ENCODE results near the gene MTHFD2L. TPM values are rescaled to one million over a fixed set of nuclear protein-coding genes. Genes with fewer than 3 reads are reported as not detected.

Gene MTHFD2L
- total and polyA plus RNA-seq, 9 of the 15 experiments (the other 6 are each of a cell fraction or from before 2014, with no cell fraction given): 10.0 to 39.0 (median 26.0) TPM

DNA sequence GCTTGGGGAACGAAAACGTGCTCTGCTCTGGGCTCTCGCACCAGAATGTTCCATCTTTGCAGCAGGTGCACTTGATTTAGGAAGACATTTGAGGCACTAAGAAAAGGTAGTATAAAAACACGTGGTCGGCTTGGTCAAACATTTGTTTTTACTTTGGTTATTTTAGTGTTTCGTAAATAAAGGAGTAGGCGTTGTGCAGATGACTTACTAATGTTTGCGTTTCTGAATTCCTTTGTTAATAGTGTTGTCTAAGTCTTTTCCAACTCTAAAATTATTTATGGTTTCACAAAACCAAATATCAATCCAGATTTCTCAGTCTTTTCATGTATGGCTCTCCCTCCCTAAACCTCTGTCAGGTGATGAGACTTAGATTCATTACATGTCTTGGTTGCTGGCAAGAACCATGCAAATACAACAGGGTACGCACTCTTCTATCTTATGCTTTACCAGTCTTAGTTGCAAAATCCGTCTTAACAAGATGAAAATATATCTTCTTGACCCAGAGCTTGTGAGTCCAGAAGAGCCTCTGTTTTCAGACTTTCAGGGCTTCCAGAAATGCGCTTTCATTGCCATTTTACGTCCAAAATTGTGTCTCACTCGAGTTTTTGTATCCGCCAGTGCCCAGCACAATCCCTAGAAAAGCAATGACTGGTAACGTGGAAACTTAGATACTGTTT is 686 bp downstream of the MTHFD2L start:
- Histone ChIP-seq H3K4me3 (peak overlapping the region; percentile 70), H3K9me3 (replicated peaks; ENCODE audit: control insufficient read depth, insufficient read depth, low read depth, low read length) (no peaks in the 10 kb centered on the region), H3K9me1 (ENCODE audit: control insufficient read depth, insufficient read depth, low read length) (no peaks in the 10 kb centered on the region), H4K20me1 (replicated peaks; ENCODE audit: control insufficient read depth, insufficient read depth, low read length) (0 out of 2 replicates have a peak, but pooled peaks cover 6% of the 10 kb centered on the region), H3K27ac (ENCODE audit: extremely low read depth, low read depth, low read length) (peak overlapping the region; percentile 97), H3K4me2 (ENCODE audit: insufficient read depth, low read length) (peak overlapping the region; percentile 99), H3K4me1 (replicated peaks in 1 of 2; ENCODE audit: control insufficient read depth in 2 of 2, insufficient read depth in 2 of 2, low read length in 2 of 2) (peaks cover 4 to 5% of the 10 kb centered on the region in 2 experiments; a peak in 4 of 5 replicates), H2AFZ (ENCODE audit: low read depth, low read length) (peak overlapping the region; percentile 15; the same call in 1 of the 2 replicates), H3K27me3 (ENCODE audit: control insufficient read depth in 2 of 2, insufficient read depth in 2 of 2, low read length in 2 of 2) (no peaks in the 10 kb centered on the region), H3K36me3 (ENCODE audit: control insufficient read depth, insufficient read depth, low read length) (peaks cover 36% of the 10 kb centered on the region), H3K9ac (ENCODE audit: insufficient read depth in 1 of 2, low read depth in 2 of 2, low read length in 2 of 2) (peak overlapping the region; percentile 94 to 97), H3K79me2 (ENCODE audit: control insufficient read depth, insufficient read depth, low read length) (peaks cover 67% of the 10 kb centered on the region)
- POLR2A ChIA-PET: interaction anchor here (1.4 to 1.6 kb wide), 2 partner anchors 9 to 13 kb away, joined by 3 to 4 read pairs; no protein-coding TSS in a partner anchor
- DNase-seq (ENCODE audit: extremely low read depth in 1 of 4, low spot score in 3 of 4): no peak
- CTCF ChIA-PET (ENCODE audit: low intra/inter-chr PET ratio): no interaction called here
- under 1% methylated on average over 15 of the region's 15 CpGs for WGBS (ENCODE audit: insufficient coverage, low coverage, missing lambda C conversion rate)
- intact Hi-C loops (cut with micrococcal nuclease): no loop called here
- FAIRE-seq: no peak
- TSS peak; percentile 56 for BruUV-seq (replicated peaks)
- peak; percentile 7; the same call in 2 of the 3 replicates for ATAC-seq
- in situ Hi-C loops (cut with MboI): no loop called here
- TF ChIP-seq, protein P1, sequence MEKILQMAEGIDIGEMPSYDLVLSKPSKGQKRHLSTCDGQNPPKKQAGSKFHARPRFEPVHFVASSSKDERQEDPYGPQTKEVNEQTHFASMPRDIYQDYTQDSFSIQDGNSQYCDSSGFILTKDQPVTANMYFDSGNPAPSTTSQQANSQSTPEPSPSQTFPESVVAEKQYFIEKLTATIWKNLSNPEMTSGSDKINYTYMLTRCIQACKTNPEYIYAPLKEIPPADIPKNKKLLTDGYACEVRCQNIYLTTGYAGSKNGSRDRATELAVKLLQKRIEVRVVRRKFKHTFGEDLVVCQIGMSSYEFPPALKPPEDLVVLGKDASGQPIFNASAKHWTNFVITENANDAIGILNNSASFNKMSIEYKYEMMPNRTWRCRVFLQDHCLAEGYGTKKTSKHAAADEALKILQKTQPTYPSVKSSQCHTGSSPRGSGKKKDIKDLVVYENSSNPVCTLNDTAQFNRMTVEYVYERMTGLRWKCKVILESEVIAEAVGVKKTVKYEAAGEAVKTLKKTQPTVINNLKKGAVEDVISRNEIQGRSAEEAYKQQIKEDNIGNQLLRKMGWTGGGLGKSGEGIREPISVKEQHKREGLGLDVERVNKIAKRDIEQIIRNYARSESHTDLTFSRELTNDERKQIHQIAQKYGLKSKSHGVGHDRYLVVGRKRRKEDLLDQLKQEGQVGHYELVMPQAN (IDR thresholded peaks at IDR 0.05; ENCODE audit: borderline replicate concordance): peak; percentile 22; the same call in 1 of the 2 replicates
- TF ChIP-seq, protein P2, sequence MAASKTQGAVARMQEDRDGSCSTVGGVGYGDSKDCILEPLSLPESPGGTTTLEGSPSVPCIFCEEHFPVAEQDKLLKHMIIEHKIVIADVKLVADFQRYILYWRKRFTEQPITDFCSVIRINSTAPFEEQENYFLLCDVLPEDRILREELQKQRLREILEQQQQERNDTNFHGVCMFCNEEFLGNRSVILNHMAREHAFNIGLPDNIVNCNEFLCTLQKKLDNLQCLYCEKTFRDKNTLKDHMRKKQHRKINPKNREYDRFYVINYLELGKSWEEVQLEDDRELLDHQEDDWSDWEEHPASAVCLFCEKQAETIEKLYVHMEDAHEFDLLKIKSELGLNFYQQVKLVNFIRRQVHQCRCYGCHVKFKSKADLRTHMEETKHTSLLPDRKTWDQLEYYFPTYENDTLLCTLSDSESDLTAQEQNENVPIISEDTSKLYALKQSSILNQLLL (CRISPR knock-in tag; IDR thresholded peaks at IDR 0.05; ENCODE audit: borderline replicate concordance): no peak
- no peak for TF ChIP-seq CBFB (CRISPR knock-in tag; IDR thresholded peaks at IDR 0.05)
- no peak for TF ChIP-seq RBFOX2 (IDR thresholded peaks at IDR 0.05; ENCODE audit: low read depth, low read length)
- TF ChIP-seq PTBP1 (IDR thresholded peaks at IDR 0.05; ENCODE audit: low read depth, low read length): no peak
- peak; percentile 24; the same call in 1 of the 2 replicates for TF ChIP-seq L3MBTL2 (IDR thresholded peaks at IDR 0.05)

Data from K562 (cell line).